Activated CD4-positive, alpha-beta T cell treated with anti-CD3 and anti-CD28 coated beads, Interleukin-2, amount 10 ng/mL, durations not matched to agents 7 days and 5 days (primary cell): ENCODE data around the gene MLXIPL. TPM values are rescaled to one million over a fixed set of nuclear protein-coding genes. Genes with fewer than 3 reads are reported as not detected.
"Not testable (repeated sequence)": the region's sequence is repeated elsewhere in the genome, so short reads cannot be mapped to it uniquely, and the experiment has no call there.

Experiments
- CTCF ChIA-PET: fragments of 350-600 bp; sonication (Branson Sonifier 250); formaldehyde crosslinking; loops from one replicate; lab custom pipeline; 2021; ENCODE audit warnings: antibody characterized with exemption; lab: Charles Lee
- POLR2A ChIA-PET: fragments of 350-600 bp; sonication (Branson Sonifier 250); formaldehyde crosslinking; loops from one replicate; lab custom pipeline; 2021; ENCODE audit warnings: antibody characterized with exemption; lab: Charles Lee
- DNase-seq: peaks from one replicate; pipeline ENCODE4 v3.0.0-alpha.2; 2020
- H3K27ac Mint-ChIP-seq: one replicate; pipeline ENCODE4 v1.8.0; 2021; ENCODE audit warnings: mild to moderate bottlenecking, moderate library complexity, mixed read lengths
- H3K27me3 Mint-ChIP-seq: one replicate; pipeline ENCODE4 v1.8.0; 2021; ENCODE audit warnings: mixed read lengths
- H3K36me3 Mint-ChIP-seq: one replicate; pipeline ENCODE4 v1.8.0; 2021; ENCODE audit warnings: low read depth, mixed read lengths
- H3K4me1 Mint-ChIP-seq: one replicate; pipeline ENCODE4 v1.8.0; 2021; ENCODE audit warnings: mixed read lengths
- H3K4me3 Mint-ChIP-seq: one replicate; pipeline ENCODE4 v1.8.0; 2021; ENCODE audit warnings: mild to moderate bottlenecking, moderate library complexity, mixed read lengths
- H3K9me3 Mint-ChIP-seq: one replicate; pipeline ENCODE4 v1.8.0; 2021; ENCODE audit warnings: mixed read lengths
- total RNA-seq, 2 experiments: library from RNA; stranded (reverse); gene quantifications; one replicate each; pipeline ENCODE4 v1.2.3, GENCODE V29; 2021

Gene MLXIPL
- total RNA-seq, 2 experiments from 2014 or later: not detected

- ChIA-PET POLR2A (interaction anchor here (0.6 kb wide), 1 partner anchor 11 kb away, joined by 3 read pairs; no protein-coding TSS in a partner anchor), CTCF (interaction anchor here (0.7 to 1.1 kb wide), 4 partner anchors 9 to 163 kb away, joined by 3 read pairs; no protein-coding TSS in a partner anchor)
- peaks cover 30% of the 10 kb centered on the region for H3K4me1 Mint-ChIP-seq
- peak overlapping the region; percentile 88 for H3K27ac Mint-ChIP-seq
- DNase-seq, H3K9me3 Mint-ChIP-seq, H3K27me3 Mint-ChIP-seq: not testable (repeated sequence)
- H3K36me3 Mint-ChIP-seq: peaks cover 21% of the 10 kb centered on the region
- peak overlapping the region; percentile 70 for H3K4me3 Mint-ChIP-seq
Observed at GRCh38 chr7:73566431-73566830, 57.9 kb downstream of the MLXIPL start.

- peaks cover 15% of the 10 kb centered on the region for H3K36me3 Mint-ChIP-seq
- no peaks in the 10 kb centered on the region for H3K9me3 Mint-ChIP-seq
- H3K4me3 Mint-ChIP-seq: peak overlapping the region; percentile 70
- no peak for DNase-seq
- peak overlapping the region; percentile 88 for H3K27ac Mint-ChIP-seq
- ChIA-PET CTCF (interaction anchor here (0.7 to 1.1 kb wide), 4 partner anchors 9 to 163 kb away, joined by 3 read pairs; no protein-coding TSS in a partner anchor), POLR2A (interaction anchor here (0.6 kb wide), 3 partner anchors 9 to 18 kb away, joined by 3 to 4 read pairs (median 3); no protein-coding TSS in a partner anchor)
- no peaks in the 10 kb centered on the region for H3K27me3 Mint-ChIP-seq
- H3K4me1 Mint-ChIP-seq: peaks cover 30% of the 10 kb centered on the region
Observed at GRCh38 chr7:73565675-73566340, 58.5 kb downstream of the MLXIPL start.

- no peak for DNase-seq
- no peaks in the 10 kb centered on the region for H3K9me3 Mint-ChIP-seq
- POLR2A ChIA-PET: no interaction called here
- peaks cover 27% of the 10 kb centered on the region for H3K4me1 Mint-ChIP-seq
- no peak overlapping the region for H3K27ac Mint-ChIP-seq
- peaks cover 11% of the 10 kb centered on the region for H3K36me3 Mint-ChIP-seq
- CTCF ChIA-PET: interaction anchor here (0.6 to 2.0 kb wide), 5 partner anchors 15 to 38 kb away, joined by 3 to 7 read pairs (median 3); partner anchors contain the start of gene BAZ1B
- no peak overlapping the region for H3K4me3 Mint-ChIP-seq
- no peaks in the 10 kb centered on the region for H3K27me3 Mint-ChIP-seq
Observed at GRCh38 chr7:73560109-73560835, 64.0 kb downstream of the MLXIPL start.

- H3K4me1 Mint-ChIP-seq: peaks cover 42% of the 10 kb centered on the region
- ChIA-PET POLR2A (no interaction called here), CTCF (interaction anchor here (0.7 to 1.4 kb wide), 6 partner anchors 8 to 28 kb away, joined by 3 to 4 read pairs (median 3); partner anchors contain the start of gene TBL2)
- no peaks in the 10 kb centered on the region for H3K9me3 Mint-ChIP-seq
- H3K27ac Mint-ChIP-seq: peak within 1 kb of the TSS; percentile 92
- no peaks in the 10 kb centered on the region for H3K27me3 Mint-ChIP-seq
- peaks cover 16% of the 10 kb centered on the region for H3K36me3 Mint-ChIP-seq
- H3K4me3 Mint-ChIP-seq: peak within 1 kb of the TSS; percentile 94
- DNase-seq: peak; percentile 77
Observed at GRCh38 chr7:73557397-73558257, 66.7 kb downstream of the MLXIPL start, which contains the start of gene BCL7B. Gene BCL7B, minus strand, starts transcription at chr7:73557690. Its CDS starts 112 bp downstream, at chr7:73557578.

- H3K9me3 Mint-ChIP-seq: no peaks in the 10 kb centered on the region
- H3K27me3 Mint-ChIP-seq: no peaks in the 10 kb centered on the region
- POLR2A ChIA-PET: interaction anchor here (0.6 kb wide), 1 partner anchor 8 kb away, joined by 3 read pairs; no protein-coding TSS in a partner anchor
- CTCF ChIA-PET: interaction anchor here (0.9 to 1.4 kb wide), 2 partner anchors 15 to 27 kb away, joined by 4 read pairs; no protein-coding TSS in a partner anchor
- peak overlapping the region; percentile 91 for H3K27ac Mint-ChIP-seq
- peak; percentile 91 for DNase-seq
- peaks cover 44% of the 10 kb centered on the region for H3K4me1 Mint-ChIP-seq
- H3K36me3 Mint-ChIP-seq: peaks cover 19% of the 10 kb centered on the region
- peak overlapping the region; percentile 94 for H3K4me3 Mint-ChIP-seq
Observed at GRCh38 chr7:73557108-73557396, 67.3 kb downstream of the MLXIPL start.

- Mint-ChIP-seq H3K9me3 (no peaks in the 10 kb centered on the region), H3K27ac (peak overlapping the region; percentile 89), H3K27me3 (no peaks in the 10 kb centered on the region), H3K4me3 (peak overlapping the region; percentile 94), H3K36me3 (peaks cover 20% of the 10 kb centered on the region), H3K4me1 (peaks cover 45% of the 10 kb centered on the region)
- DNase-seq: no peak
- ChIA-PET POLR2A (interaction anchor here (0.6 kb wide), 1 partner anchor 9 kb away, joined by 3 read pairs; no protein-coding TSS in a partner anchor), CTCF (interaction anchor here (0.9 to 1.4 kb wide), 3 partner anchors 15 to 34 kb away, joined by 3 to 4 read pairs (median 4); no protein-coding TSS in a partner anchor)
Observed at GRCh38 chr7:73556208-73557107, 67.9 kb downstream of the MLXIPL start.

GRCh38 chr7:73555411-73555982 is 68.8 kb downstream of the MLXIPL start:
- Mint-ChIP-seq H3K4me3 (peak overlapping the region; percentile 94), H3K27me3 (no peaks in the 10 kb centered on the region), H3K27ac (peak overlapping the region; percentile 89), H3K4me1 (peaks cover 47% of the 10 kb centered on the region), H3K36me3 (peaks cover 22% of the 10 kb centered on the region), H3K9me3 (no peaks in the 10 kb centered on the region)
- ChIA-PET CTCF (interaction anchor here (0.8 to 1.4 kb wide), 5 partner anchors 10 to 33 kb away, joined by 3 to 4 read pairs (median 3); no protein-coding TSS in a partner anchor), POLR2A (no interaction called here)
- no peak for DNase-seq

- H3K27me3 Mint-ChIP-seq, H3K4me3 Mint-ChIP-seq, DNase-seq, POLR2A ChIA-PET, H3K9me3 Mint-ChIP-seq, H3K27ac Mint-ChIP-seq: not testable (repeated sequence)
- CTCF ChIA-PET: interaction anchor here (0.6 to 1.0 kb wide), 2 partner anchors 14 to 82 kb away, joined by 3 to 4 read pairs; no protein-coding TSS in a partner anchor
- Mint-ChIP-seq H3K36me3 (peaks cover 22% of the 10 kb centered on the region), H3K4me1 (peaks cover 44% of the 10 kb centered on the region)
Observed at GRCh38 chr7:73550093-73550492, 74.2 kb downstream of the MLXIPL start.

GRCh38 chr7:73549176-73549575 is 75.1 kb downstream of the MLXIPL start:
- Mint-ChIP-seq H3K27me3 (no peaks in the 10 kb centered on the region), H3K4me1 (peaks cover 37% of the 10 kb centered on the region), H3K36me3 (peaks cover 23% of the 10 kb centered on the region), H3K27ac (no peak overlapping the region), H3K4me3 (no peak overlapping the region), H3K9me3 (no peaks in the 10 kb centered on the region)
- POLR2A ChIA-PET: no interaction called here
- CTCF ChIA-PET: interaction anchor here (0.6 to 1.3 kb wide), 4 partner anchors 9 to 28 kb away, joined by 3 read pairs; no protein-coding TSS in a partner anchor
- no peak for DNase-seq

- POLR2A ChIA-PET: interaction anchor here (0.6 kb wide), 1 partner anchor 18 kb away, joined by 4 read pairs; no protein-coding TSS in a partner anchor
Observed at GRCh38 chr7:73547841-73548240, 76.5 kb downstream of the MLXIPL start.

More at GRCh38 chr7:73547841-73548240, 76.5 kb downstream of the MLXIPL start:
- DNase-seq: no peak
- H3K4me1 Mint-ChIP-seq: peaks cover 37% of the 10 kb centered on the region
- H3K27me3 Mint-ChIP-seq: no peaks in the 10 kb centered on the region
- H3K4me3 Mint-ChIP-seq: no peak overlapping the region
- peak overlapping the region; percentile 57 for H3K27ac Mint-ChIP-seq
- CTCF ChIA-PET: interaction anchor here (0.6 to 2.6 kb wide), 6 partner anchors 11 to 583 kb away, joined by 3 to 6 read pairs (median 4); partner anchors contain the start of genes BAZ1B and VPS37D
- H3K36me3 Mint-ChIP-seq: peaks cover 27% of the 10 kb centered on the region
- H3K9me3 Mint-ChIP-seq: no peaks in the 10 kb centered on the region
